Stimulated activated CD8-positive, alpha-beta memory T cell treated with anti-CD3 and anti-CD28 coated beads, Interleukin-12 subunit alpha, Interleukin-12 subunit beta, amount 100 ng/mL, for 4 hours (primary cell): ENCODE measurements around the gene CCDC88C.

ENCODE experiments used
- DNase-seq: peaks from one replicate; pipeline ENCODE4 v3.0.0-alpha.2; 2020; ENCODE audit warnings: low read depth

Gene CCDC88C

DNA sequence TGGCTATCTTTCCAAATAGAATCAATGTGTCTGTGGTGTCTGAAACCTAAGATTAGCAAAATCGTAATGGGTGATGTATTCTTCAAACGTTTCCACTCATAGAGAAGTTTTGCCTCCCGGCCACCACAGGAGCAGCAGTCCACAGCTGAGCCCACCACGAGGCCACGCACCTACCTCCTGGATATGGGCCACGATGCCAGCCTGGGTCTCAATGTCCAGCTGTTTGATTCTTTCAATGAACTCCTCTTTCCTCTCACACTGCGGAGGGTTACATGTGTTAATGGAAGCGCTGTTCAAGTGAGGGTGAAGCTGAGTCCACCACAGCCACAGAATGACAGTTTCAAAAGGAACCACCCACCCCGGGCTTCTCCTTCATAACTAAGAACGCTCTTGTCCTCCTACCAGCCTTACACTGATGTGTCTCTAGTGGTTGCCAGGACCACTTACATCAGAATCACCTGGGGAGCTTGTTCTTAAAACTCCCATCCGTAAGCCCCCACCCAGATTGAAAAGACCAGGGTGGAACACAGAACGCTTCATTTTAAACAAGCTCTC is 75.3 kb downstream of the CCDC88C start:
- DNase-seq, result no peak

- DNase-seq, result no peak
Observed at GRCh38 chr14:91341751-91342154, 75.9 kb downstream of the CCDC88C start.

GRCh38 chr14:91341334-91341733 is 76.3 kb downstream of the CCDC88C start:
- no peak for DNase-seq

DNA sequence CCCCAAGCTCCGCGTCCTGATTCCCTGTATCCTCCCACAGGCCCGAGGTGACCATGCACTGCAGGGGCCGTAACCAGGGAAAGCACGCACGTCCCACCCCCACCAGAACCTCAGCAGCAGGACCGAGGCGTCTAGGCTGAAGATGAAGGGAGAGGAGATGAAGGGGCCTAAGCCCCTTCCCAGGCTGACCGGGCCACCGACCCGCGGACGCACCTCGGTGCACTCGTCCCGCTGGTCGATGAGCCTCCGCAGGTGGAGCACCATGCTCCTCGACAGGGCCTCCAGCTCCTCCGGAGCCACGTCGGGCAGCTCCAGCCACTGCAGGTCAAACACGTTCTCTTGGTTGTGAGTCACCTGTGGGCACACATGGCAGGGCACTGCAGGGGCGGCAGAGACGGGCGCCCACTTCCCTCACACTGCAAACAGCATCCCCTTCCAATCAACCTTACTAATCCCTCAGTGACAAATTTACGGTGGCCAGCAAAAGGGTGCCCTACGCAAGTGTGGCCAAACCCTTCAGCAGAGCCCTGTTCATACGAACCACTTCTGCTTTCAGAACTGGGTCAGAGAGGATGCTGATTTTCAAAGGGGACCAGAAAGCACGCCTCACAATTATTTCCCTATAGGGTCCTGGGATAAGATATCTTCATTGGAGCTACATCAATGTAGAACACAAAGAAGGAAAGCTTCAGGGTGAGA is 77.8 kb downstream of the CCDC88C start:
- DNase-seq, result no peak

- DNase-seq, result no peak
Observed at GRCh38 chr14:91339076-91339475, 78.5 kb downstream of the CCDC88C start.

DNA sequence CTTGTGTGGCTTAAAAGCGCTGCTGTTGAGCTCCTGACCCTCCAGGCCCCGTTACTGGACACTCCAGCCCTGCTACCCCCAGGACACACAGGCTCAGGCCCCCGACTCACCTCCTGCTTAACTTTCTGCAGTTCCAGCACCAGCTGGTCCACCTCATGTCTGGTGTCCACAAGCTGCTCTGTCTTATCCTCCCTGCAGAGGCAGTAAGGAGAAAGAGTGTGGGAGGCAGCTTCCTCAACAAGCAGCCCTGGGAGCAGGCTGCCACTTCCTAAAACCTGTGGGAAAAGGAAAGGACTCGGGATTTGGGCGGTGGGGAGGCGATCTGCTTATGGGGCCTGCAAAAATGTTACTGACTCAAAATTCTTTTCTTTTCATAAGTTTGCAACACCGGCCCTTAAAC is 79.2 kb downstream of the CCDC88C start:
- no peak for DNase-seq

- DNase-seq, result no peak
Observed at GRCh38 chr14:91337699-91338335, 79.8 kb downstream of the CCDC88C start.

DNA sequence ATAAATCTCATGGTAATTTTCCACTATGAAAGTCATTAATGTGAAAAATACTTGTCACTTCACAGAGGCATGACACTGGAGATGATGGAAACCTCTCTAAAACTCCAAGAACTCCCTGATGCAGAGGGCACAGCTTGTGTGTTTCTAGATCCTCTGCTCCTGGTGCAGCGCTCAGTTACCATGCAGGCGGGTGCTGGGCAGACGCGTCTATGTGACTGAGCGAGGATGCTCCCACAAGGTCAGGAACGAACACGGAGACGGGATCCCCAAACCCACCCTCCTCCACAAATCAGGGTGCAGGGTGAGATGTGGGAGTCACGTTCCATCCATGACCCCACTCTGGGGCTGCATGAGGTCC is 81.5 kb downstream of the CCDC88C start:
- DNase-seq, result no peak

DNA sequence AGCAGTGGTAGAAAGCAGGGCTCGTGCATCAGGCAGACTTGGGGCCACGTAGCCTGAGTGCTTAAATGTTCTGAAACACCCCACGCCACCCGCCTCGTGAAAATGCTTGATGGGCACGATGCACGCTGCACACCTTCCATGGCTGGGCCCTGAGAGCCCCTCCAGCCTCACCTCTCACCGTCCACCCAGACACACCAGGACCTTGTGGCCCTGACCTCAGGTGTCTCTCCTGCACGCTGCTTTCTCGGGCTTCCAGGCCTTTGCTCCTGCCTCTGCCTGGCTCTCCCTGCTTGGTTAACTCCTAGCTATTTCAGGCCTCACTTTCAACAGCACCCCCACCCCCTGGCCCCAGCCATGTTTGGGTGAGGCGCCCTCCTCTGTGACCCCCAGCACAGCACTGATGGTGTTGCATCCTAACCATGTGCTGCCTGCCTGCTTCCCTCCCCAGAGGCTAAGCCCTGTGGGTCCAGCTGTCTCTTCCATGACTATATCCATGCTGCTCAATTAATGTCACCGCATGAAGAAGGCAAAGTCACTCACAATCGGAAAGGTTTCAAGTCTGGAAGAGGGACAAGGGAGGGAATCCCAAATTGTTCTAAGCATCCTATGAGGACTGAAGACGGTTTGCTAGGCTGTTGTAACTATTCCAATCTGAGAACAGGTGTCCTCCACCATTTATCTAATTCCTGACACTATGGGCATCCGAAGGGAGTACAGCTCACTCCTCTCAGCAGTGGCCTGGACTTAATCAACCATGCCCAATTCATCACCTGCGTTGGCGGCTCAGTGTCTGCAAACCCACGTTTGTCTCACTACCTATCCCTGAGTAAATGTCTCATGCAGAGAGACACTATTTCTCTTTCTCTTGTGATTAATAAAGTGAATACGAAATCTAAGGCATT is 82.2 kb downstream of the CCDC88C start:
- DNase-seq, result no peak

- DNase-seq, result no peak
Observed at GRCh38 chr14:91333650-91334039, 84.0 kb downstream of the CCDC88C start.

- no peak for DNase-seq
Observed at GRCh38 chr14:91332986-91333649, 84.5 kb downstream of the CCDC88C start.

- DNase-seq, result no peak
Observed at GRCh38 chr14:91332171-91332985, 85.2 kb downstream of the CCDC88C start.

DNA sequence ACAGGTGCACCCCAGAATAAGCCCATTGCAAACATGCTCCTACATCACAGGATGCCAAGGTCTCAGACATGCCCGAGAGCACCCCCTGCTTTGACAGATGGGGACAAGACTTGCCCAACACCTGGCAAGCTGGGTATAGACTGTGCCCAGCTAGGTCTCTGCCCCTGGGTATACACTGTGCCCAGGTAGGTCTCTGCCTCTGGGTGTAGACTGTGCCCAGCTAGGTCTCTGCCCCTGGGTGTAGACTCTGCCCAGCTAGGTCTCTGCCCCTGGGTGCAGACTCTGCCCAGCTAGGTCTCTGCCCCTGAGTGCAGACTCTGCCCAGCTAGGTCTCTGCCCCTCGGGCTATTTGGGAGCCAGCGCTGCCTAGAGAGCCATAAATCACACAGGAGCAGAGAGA is 85.9 kb downstream of the CCDC88C start:
- no peak for DNase-seq

- DNase-seq, result no peak
Observed at GRCh38 chr14:91330856-91331255, 86.8 kb downstream of the CCDC88C start.

GRCh38 chr14:91330096-91330696 is 87.4 kb downstream of the CCDC88C start:
- DNase-seq, result no peak

GRCh38 chr14:91329486-91330014 is 88.1 kb downstream of the CCDC88C start:
- DNase-seq, result no peak

DNA sequence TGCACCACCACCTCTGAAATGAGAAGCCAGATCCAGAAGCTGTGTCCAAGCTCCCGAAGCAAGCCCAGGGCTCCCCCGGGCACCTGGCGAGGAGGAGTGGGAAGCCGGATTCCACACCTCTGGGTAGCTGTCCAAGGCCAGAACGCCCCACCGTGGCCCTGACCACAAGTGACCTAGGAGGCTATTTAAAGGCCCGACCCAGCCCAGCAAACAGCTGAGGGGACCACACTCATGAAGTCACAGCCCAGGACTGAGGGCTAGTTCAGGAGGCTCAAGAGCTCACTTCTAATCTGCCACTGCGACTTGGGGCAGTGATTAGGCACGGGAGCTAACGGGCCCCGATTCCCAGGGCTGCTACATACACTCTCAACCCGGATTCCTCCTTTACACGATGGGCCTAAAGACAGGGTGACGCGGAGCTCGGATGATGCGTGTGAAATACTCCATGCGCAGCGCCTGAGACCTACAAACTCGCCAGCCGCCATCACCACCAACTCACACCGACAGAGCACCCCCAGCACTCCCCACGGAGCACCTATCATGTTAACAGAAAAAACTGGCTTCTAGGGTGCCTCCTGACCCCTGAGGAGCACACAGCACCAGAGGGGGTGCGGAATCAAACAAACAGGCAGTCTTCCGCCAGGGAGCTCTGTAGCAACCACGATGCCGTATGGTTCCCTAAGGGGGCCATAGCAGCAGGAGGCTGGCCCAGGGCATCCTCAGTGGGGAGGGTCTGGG is 89.1 kb downstream of the CCDC88C start:
- no peak for DNase-seq

DNA sequence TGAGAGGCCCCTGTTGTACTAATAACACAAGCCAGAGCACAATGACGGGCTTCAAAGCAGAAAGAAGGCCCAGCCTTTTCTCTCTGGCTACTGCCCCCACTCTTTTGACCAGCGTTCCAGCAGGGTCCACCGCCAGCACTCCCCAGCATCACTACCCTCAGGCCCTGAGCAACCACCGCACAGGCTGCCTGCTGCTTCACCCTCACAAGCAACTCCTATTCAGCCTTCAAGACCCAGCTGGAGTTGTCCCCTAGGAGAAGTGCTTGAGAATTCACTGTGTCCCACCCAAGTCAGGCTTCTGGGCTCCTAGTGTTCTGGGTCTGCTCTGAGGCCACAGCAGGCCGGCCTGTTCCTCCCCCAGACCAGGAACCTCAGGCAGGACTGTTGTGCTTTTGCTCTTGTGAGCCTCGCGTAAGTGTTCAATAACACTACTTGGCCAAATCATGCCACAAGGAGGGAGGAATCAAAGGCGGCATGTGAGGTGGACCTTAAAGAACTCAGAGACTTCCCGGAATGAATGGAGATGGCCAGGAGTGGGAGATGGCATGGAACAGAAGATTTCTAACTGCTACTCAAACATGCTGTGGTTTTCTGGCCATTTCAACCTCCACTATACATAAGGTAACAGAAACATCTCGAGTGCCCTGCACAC is 89.8 kb downstream of the CCDC88C start:
- DNase-seq, result no peak

DNA sequence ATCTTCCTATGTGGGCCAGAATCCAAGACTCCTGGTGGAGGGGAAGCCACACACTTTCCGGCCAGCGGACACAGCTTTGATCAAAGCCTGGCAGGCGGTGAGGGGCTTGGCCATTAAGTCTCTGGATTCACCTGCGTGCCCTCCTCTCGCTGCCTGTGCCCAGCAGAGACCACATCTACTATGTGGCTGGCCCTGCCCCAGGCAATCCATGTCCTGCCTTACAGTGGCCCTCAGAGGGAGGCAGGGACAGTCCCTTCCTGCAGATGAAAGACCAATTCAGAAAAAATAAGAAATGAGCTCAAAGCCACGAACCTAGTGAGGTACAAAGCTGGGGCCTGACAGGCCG is 90.4 kb downstream of the CCDC88C start:
- DNase-seq, result no peak
